GM12878 (cell line): Measurements from ENCODE around the gene ADAMTSL3.

Source experiments
- ATF3 ChIP-seq: IDR thresholded peaks from 2 replicates; pipeline ENCODE4 v1.6.1; 2011; ENCODE audit warnings: low read depth, mild to moderate bottlenecking, low read length, moderate library complexity, borderline replicate concordance; ENCODE audit errors: extremely low read depth
- CTCF ChIP-seq, 3 experiments: IDR thresholded peaks in 2 of 3; conservative IDR thresholded peaks in 1 of 3; 2 replicates each; pipeline ENCODE4 v1.5.1; 2011; ENCODE audit warnings: low read depth in 3 of 3, low read length in 3 of 3, mild to moderate bottlenecking in 3 of 3, control low read depth in 2 of 3, moderate library complexity in 2 of 3, inconsistent platforms in 1 of 3, mixed read lengths in 1 of 3; ENCODE audit not compliant: control insufficient read depth in 2 of 3, insufficient read depth in 1 of 3; ENCODE audit errors: extremely low read depth in 1 of 3
- RAD21 ChIP-seq: IDR thresholded peaks from 2 replicates; pipeline ENCODE4 v1.6.1; 2011; ENCODE audit warnings: mild to moderate bottlenecking, low read depth, low read length, moderate library complexity; ENCODE audit not compliant: insufficient read depth
- ZNF274 ChIP-seq: IDR thresholded peaks from one replicate; pipeline ENCODE4 v1.8.0; 2011; ENCODE audit not compliant: insufficient read length, insufficient read depth

GRCh38 chr15:83746231-83746630 lies 92.3 kb downstream of the ADAMTSL3 start:
- TF ChIP-seq ATF3 (no peak), ZNF274 (no peak), CTCF (IDR thresholded peaks at IDR 0.05 in 2 of 3, conservative IDR thresholded peaks at IDR 0.05 in 1 of 3; ENCODE audit: control insufficient read depth in 2 of 3, extremely low read depth in 1 of 3, insufficient read depth in 1 of 3, low read depth in 3 of 3, low read length in 3 of 3) (no peak), RAD21 (no peak)
